Endodermal cell (in vitro differentiated cells): ENCODE results near the gene SORCS2. TPM values are rescaled to one million over a fixed set of nuclear protein-coding genes. Genes with fewer than 3 reads are reported as not detected.

ENCODE experiments used
- DNase-seq: peaks from one replicate; pipeline ENCODE4 v3.0.0-alpha.2; 2017
- H3K27ac ChIP-seq: 2 replicates; pipeline ENCODE4 v1.5.1; 2013; ENCODE audit warnings: mild to moderate bottlenecking, low read depth, low read length, moderate library complexity
- H3K27me3 ChIP-seq: 2 replicates; pipeline ENCODE4 v1.6.1; 2013; ENCODE audit warnings: mild to moderate bottlenecking, low read length, moderate library complexity; ENCODE audit not compliant: insufficient read depth, control insufficient read depth, poor library complexity, severe bottlenecking
- H3K36me3 ChIP-seq: 2 replicates; pipeline ENCODE4 v1.7.0; 2013; ENCODE audit warnings: mild to moderate bottlenecking, low read length, moderate library complexity; ENCODE audit not compliant: control insufficient read depth, insufficient read depth
- H3K4me1 ChIP-seq: one replicate; pipeline ENCODE4 v1.7.0; 2013; ENCODE audit warnings: low read length; ENCODE audit not compliant: control insufficient read depth, insufficient read depth
- H3K4me3 ChIP-seq: 2 replicates; pipeline ENCODE4 v1.5.1; 2013; ENCODE audit warnings: mild to moderate bottlenecking, low read length, moderate library complexity
- H3K9ac ChIP-seq: 2 replicates; pipeline ENCODE4 v1.6.1; 2013; ENCODE audit warnings: mild to moderate bottlenecking, low read length, moderate library complexity; ENCODE audit not compliant: poor library complexity, severe bottlenecking; ENCODE audit errors: extremely low read depth
- H3K9me3 ChIP-seq: 2 replicates; pipeline ENCODE4 v1.6.1; 2013; ENCODE audit warnings: mild to moderate bottlenecking, low read length, moderate library complexity; ENCODE audit not compliant: control insufficient read depth
- H3K27ac Mint-ChIP-seq: 2 replicates; pipeline ENCODE4 v1.8.0; 2020; ENCODE audit warnings: mixed read lengths
- H3K27me3 Mint-ChIP-seq: 2 replicates; pipeline ENCODE4 v1.8.0; 2021; ENCODE audit warnings: mild to moderate bottlenecking, mixed read lengths; ENCODE audit not compliant: insufficient read depth
- H3K36me3 Mint-ChIP-seq: 2 replicates; pipeline ENCODE4 v1.8.0; 2020; ENCODE audit warnings: low read depth, mixed read lengths
- H3K4me1 Mint-ChIP-seq: 2 replicates; pipeline ENCODE4 v1.8.0; 2020; ENCODE audit warnings: mixed read lengths
- H3K4me3 Mint-ChIP-seq: 2 replicates; pipeline ENCODE4 v1.8.0; 2020; ENCODE audit warnings: mild to moderate bottlenecking, moderate library complexity, mixed read lengths
- H3K9me3 Mint-ChIP-seq: 2 replicates; pipeline ENCODE4 v1.8.0; 2020; ENCODE audit warnings: mild to moderate bottlenecking, mixed read lengths
- WGBS, 2 experiments: methylation state at CpG; one replicate each; pipeline versions ENCODE4 v1.1.5 to v1.1.7; 2013; ENCODE audit warnings: missing lambda C conversion rate in 2 of 2, mixed read lengths in 1 of 2; ENCODE audit not compliant: insufficient coverage in 1 of 2, insufficient read length in 1 of 2; 5-methylcytosine and 5-hydroxymethylcytosine counted together
- total RNA-seq, 2 donors: library from RNA; stranded (reverse); fragmentation: NEBNext Ultra II Directional in 1 of 2; extraction: Animal tissue kit (Norgen Biotek cat#: 25700) in 1 of 2; gene quantifications; 2 replicates in 1 of 2; 3 replicates in 1 of 2; pipeline ENCODE4 v1.2.1, GENCODE V29; 2021
- TF ChIP-seq, protein P1 (sequence below): fragments of 200-600 bp; sonication (generic); conservative IDR thresholded peaks from 2 replicates; pipeline ENCODE4 v1.5.0; 2021; ENCODE audit warnings: antibody characterized with exemption, mild to moderate bottlenecking

SORCS2 gene
- total RNA-seq, 2 donors from 2014 or later, result 1.4 to 1.9 TPM

- H3K27me3 ChIP-seq, result no peaks in the 10 kb centered on the region
- no peak overlapping the region for H3K4me3 ChIP-seq
- Mint-ChIP-seq H3K9me3 (no peaks in the 10 kb centered on the region), H3K36me3 (no peaks in the 10 kb centered on the region), H3K4me1 (no peaks in the 10 kb centered on the region), H3K4me3 (no peak overlapping the region), H3K27ac (no peak overlapping the region), H3K27me3 (no peaks in the 10 kb centered on the region)
- DNase-seq, result no peak
- TF ChIP-seq, protein P1, sequence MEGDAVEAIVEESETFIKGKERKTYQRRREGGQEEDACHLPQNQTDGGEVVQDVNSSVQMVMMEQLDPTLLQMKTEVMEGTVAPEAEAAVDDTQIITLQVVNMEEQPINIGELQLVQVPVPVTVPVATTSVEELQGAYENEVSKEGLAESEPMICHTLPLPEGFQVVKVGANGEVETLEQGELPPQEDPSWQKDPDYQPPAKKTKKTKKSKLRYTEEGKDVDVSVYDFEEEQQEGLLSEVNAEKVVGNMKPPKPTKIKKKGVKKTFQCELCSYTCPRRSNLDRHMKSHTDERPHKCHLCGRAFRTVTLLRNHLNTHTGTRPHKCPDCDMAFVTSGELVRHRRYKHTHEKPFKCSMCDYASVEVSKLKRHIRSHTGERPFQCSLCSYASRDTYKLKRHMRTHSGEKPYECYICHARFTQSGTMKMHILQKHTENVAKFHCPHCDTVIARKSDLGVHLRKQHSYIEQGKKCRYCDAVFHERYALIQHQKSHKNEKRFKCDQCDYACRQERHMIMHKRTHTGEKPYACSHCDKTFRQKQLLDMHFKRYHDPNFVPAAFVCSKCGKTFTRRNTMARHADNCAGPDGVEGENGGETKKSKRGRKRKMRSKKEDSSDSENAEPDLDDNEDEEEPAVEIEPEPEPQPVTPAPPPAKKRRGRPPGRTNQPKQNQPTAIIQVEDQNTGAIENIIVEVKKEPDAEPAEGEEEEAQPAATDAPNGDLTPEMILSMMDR, result no peak
- H3K4me1 ChIP-seq, result no peaks in the 10 kb centered on the region
- no peak overlapping the region for H3K27ac ChIP-seq
- H3K9ac ChIP-seq, result no peak overlapping the region
- H3K9me3 ChIP-seq, result no peaks in the 10 kb centered on the region
- H3K36me3 ChIP-seq, result no peaks in the 10 kb centered on the region
- 85 to 93% methylated on average over 8 to 11 of the region's 11 CpGs for WGBS, 2 experiments
Measured at GRCh38 chr4:7507381-7507780, 315.0 kb downstream of the SORCS2 start.

DNA sequence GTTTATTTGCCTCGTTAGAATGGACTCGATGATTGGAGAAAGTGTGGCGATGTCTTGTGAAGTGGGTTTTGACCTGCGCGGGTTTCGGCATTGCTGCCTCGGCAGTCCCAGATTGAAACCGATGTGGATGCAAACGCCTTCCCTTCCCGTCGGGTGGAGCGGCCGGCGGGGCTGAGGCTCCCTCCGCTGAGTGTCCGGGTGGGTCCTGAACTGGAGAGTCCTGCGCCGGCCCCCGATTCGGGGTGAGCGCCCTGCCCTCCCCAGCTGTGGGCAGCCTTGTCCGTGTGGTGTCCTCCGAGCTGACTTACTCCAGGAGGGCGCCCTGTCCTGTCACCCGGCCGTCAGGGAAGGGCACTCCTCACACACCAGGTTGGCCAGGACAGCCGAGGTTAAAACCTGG lies 317.7 kb downstream of the SORCS2 start:
- Mint-ChIP-seq H3K4me3 (no peak overlapping the region), H3K36me3 (no peaks in the 10 kb centered on the region), H3K4me1 (no peaks in the 10 kb centered on the region), H3K9me3 (no peaks in the 10 kb centered on the region), H3K27ac (no peak overlapping the region), H3K27me3 (no peaks in the 10 kb centered on the region)
- Histone ChIP-seq H3K27me3 (no peaks in the 10 kb centered on the region), H3K36me3 (no peaks in the 10 kb centered on the region), H3K4me3 (no peak overlapping the region), H3K27ac (no peak overlapping the region), H3K9me3 (no peaks in the 10 kb centered on the region), H3K9ac (no peak overlapping the region), H3K4me1 (no peaks in the 10 kb centered on the region)
- TF ChIP-seq, protein P1, result no peak
- no peak for DNase-seq
- 91 to 93% methylated on average over 12 to 27 of the region's 27 CpGs for WGBS, 2 experiments

GRCh38 chr4:7510538-7510937 lies 318.2 kb downstream of the SORCS2 start:
- Mint-ChIP-seq H3K36me3 (no peaks in the 10 kb centered on the region), H3K27ac (no peak overlapping the region), H3K27me3 (no peaks in the 10 kb centered on the region), H3K4me1 (no peaks in the 10 kb centered on the region), H3K4me3 (no peak overlapping the region), H3K9me3 (no peaks in the 10 kb centered on the region)
- H3K9ac ChIP-seq, result no peak overlapping the region
- DNase-seq, result no peak
- H3K4me3 ChIP-seq, result no peak overlapping the region
- TF ChIP-seq, protein P1, result no peak
- H3K36me3 ChIP-seq, result no peaks in the 10 kb centered on the region
- no peaks in the 10 kb centered on the region for H3K27me3 ChIP-seq
- H3K4me1 ChIP-seq, result no peaks in the 10 kb centered on the region
- 88 to 90% methylated on average over 19 to 30 of the region's 30 CpGs for WGBS, 2 experiments
- no peaks in the 10 kb centered on the region for H3K9me3 ChIP-seq
- no peak overlapping the region for H3K27ac ChIP-seq
